A549 (cell line): ENCODE results near the gene MYO18A. TPM values are rescaled to one million over a fixed set of nuclear protein-coding genes. Genes with fewer than 3 reads are reported as not detected.

Experiments used
- ATAC-seq, 2 experiments: fragments of 200-7000 bp in 1 of 2; fragments of >200 bp in 1 of 2; cut with Nextera tagmentation in 1 of 2; cut with Tn5 transposase in 1 of 2; 3 replicates each; pipeline versions ENCODE4 v1.8.0 to v1.9.1; 2018 to 2020; ENCODE audit warnings: mild to moderate bottlenecking in 1 of 2, moderate library complexity in 1 of 2
- CTCF ChIA-PET: fragments of 300-600 bp; sonication (Branson Sonifier 250); formaldehyde crosslinking; extraction: SDS; loops from one replicate; lab custom pipeline; 2021; ENCODE audit warnings: antibody characterized with exemption, inconsistent platforms; lab: Yijun Ruan, JAX
- POLR2A ChIA-PET: fragments of 350-600 bp; formaldehyde crosslinking; extraction: SDS; loops from one replicate; lab custom pipeline; 2021; ENCODE audit warnings: antibody characterized with exemption, inconsistent platforms; lab: Yijun Ruan, JAX
- DNase-seq, 2 experiments: peaks; one replicate each; pipeline versions ENCODE4 v3.0.0 to v3.0.0-alpha.2; 2011 to 2016; ENCODE audit warnings: low read depth in 1 of 2, low spot score in 1 of 2
- FAIRE-seq: peaks from 2 replicates; lab custom pipeline; 2011; peaks lifted over from hg19 to GRCh38; lab: Jason Lieb, UNC
- H3K27ac ChIP-seq, 2 experiments: fragments of >200 bp; sonication (Bioruptor Twin); formaldehyde crosslinking; 3 replicates each; pipeline ENCODE4 v1.5.1; 2016 to 2017
- H3K4me1 ChIP-seq: fragments of >200 bp; sonication (Bioruptor Twin); formaldehyde crosslinking; 3 replicates; pipeline ENCODE4 v1.6.1; 2016
- H3K4me2 ChIP-seq: fragments of >200 bp; sonication (Bioruptor Twin); formaldehyde crosslinking; 3 replicates; pipeline ENCODE4 v1.6.1; 2016
- H3K4me3 ChIP-seq: fragments of >200 bp; sonication (Bioruptor Twin); formaldehyde crosslinking; 3 replicates; pipeline ENCODE4 v1.5.1; 2016
- H3K9me3 ChIP-seq: fragments of >200 bp; sonication (Bioruptor Twin); formaldehyde crosslinking; 3 replicates; pipeline ENCODE4 v1.6.1; 2016
- CHD4 ChIP-seq: fragments of 200-600 bp; sonication (generic); IDR thresholded peaks from 2 replicates; pipeline ENCODE4 v1.6.1; 2016; ENCODE audit warnings: antibody characterized with exemption, mild to moderate bottlenecking, borderline replicate concordance
- CTCF ChIP-seq: fragments of >200 bp; sonication (Bioruptor Twin); formaldehyde crosslinking; IDR thresholded peaks from 3 replicates; pipeline ENCODE4 v1.5.1; 2016
- EHMT2 ChIP-seq: fragments of 200-600 bp; sonication (generic); IDR thresholded peaks from 2 replicates; pipeline ENCODE4 v1.6.1; 2016; ENCODE audit warnings: antibody characterized with exemption, low read depth, mild to moderate bottlenecking, moderate library complexity
- FOXS1 ChIP-seq: fragments of 250-450 bp; sonication (Bioruptor Pico); IDR thresholded peaks from 2 replicates; pipeline ENCODE4 v1.5.0; 2020; ENCODE audit warnings: mild to moderate bottlenecking, moderate library complexity
- HEYL ChIP-seq: fragments of 250-450 bp; sonication (Bioruptor Pico); IDR thresholded peaks from 2 replicates; pipeline ENCODE4 v1.8.0; 2021; ENCODE audit warnings: mild to moderate bottlenecking, moderate library complexity
- HOXA7 ChIP-seq: fragments of 250-450 bp; sonication (Bioruptor Pico); IDR thresholded peaks from 2 replicates; pipeline ENCODE4 v1.5.0; 2020; ENCODE audit warnings: mild to moderate bottlenecking, moderate library complexity
- HOXB5 ChIP-seq: fragments of 250-450 bp; sonication (Bioruptor Pico); IDR thresholded peaks from 2 replicates; pipeline ENCODE4 v1.5.0; 2020; ENCODE audit warnings: mild to moderate bottlenecking, moderate library complexity
- JUN ChIP-seq, 2 experiments: fragments of >200 bp; sonication (Bioruptor Twin); formaldehyde crosslinking; IDR thresholded peaks; 2 replicates in 1 of 2; 3 replicates in 1 of 2; pipeline ENCODE4 v1.6.1; 2016 to 2017
- KDM5A ChIP-seq: fragments of 200-600 bp; sonication (generic); IDR thresholded peaks from 2 replicates; pipeline ENCODE4 v1.6.1; 2016; ENCODE audit warnings: antibody characterized with exemption, mild to moderate bottlenecking
- NFE2L2 ChIP-seq: fragments of 150-350 bp; conservative IDR thresholded peaks from 2 replicates; pipeline ENCODE4 v1.6.1; 2014; ENCODE audit warnings: low read length
- REST ChIP-seq: fragments of 200-600 bp; sonication (generic); IDR thresholded peaks from 2 replicates; pipeline ENCODE4 v1.6.1; 2016; ENCODE audit warnings: antibody characterized with exemption, mild to moderate bottlenecking, moderate library complexity
- SMC3 ChIP-seq: fragments of >200 bp; sonication (Bioruptor Twin); formaldehyde crosslinking; IDR thresholded peaks from 3 replicates; pipeline ENCODE4 v1.6.1; 2018; ENCODE audit warnings: inconsistent platforms
- SREBF2 ChIP-seq: fragments of 450-650 bp; IDR thresholded peaks from 2 replicates; pipeline ENCODE4 v1.6.1; 2014; ENCODE audit warnings: mild to moderate bottlenecking, moderate library complexity
- ZC3H11A ChIP-seq: fragments of 450-650 bp; IDR thresholded peaks from 2 replicates; pipeline ENCODE4 v1.6.1; 2014; ENCODE audit warnings: antibody characterized with exemption, mild to moderate bottlenecking
- WGBS: methylation state at CpG from one replicate; pipeline ENCODE4 v1.1.6; 2017; ENCODE audit errors: missing lambda C conversion rate; 5-methylcytosine and 5-hydroxymethylcytosine counted together
- polyA plus RNA-seq, 4 experiments: library from polyadenylated mRNA; depleted of rRNA in 3 of 4; stranded (reverse); fragments of >200 nt; fragmentation: RNase III in 1 of 4; extraction: RNeasy Plus Mini Kit Qiagen cat#74134 plus additional on column Dnase treatment in 1 of 4; gene quantifications; 2 replicates in 3 of 4; 3 replicates in 1 of 4; pipeline ENCODE4 v1.2.3, GENCODE V29; 2011 to 2017
- TF ChIP-seq, protein P1 (sequence below): IDR thresholded peaks from 2 replicates; pipeline ENCODE4 v1.6.1; 2012; ENCODE audit warnings: low read depth, borderline replicate concordance

MYO18A gene
- polyA plus RNA-seq, 2 of the 4 experiments (the other 2 are of a cell fraction): 12.3 to 28.4 TPM

GRCh38 chr17:29163563-29163962, 16.6 kb downstream of the MYO18A start:
- Histone ChIP-seq H3K4me3 (no peak overlapping the region), H3K27ac (no peak overlapping the region; a peak in 1 of 6 replicates), H3K9me3 (no peaks in the 10 kb centered on the region), H3K4me2 (no peak overlapping the region), H3K4me1 (peaks cover 41% of the 10 kb centered on the region)
- FAIRE-seq: no peak
- no peak for DNase-seq
- TF ChIP-seq ZC3H11A: no peak
- TF ChIP-seq REST: no peak
- no peak for TF ChIP-seq SMC3
- TF ChIP-seq CHD4: no peak
- TF ChIP-seq FOXS1 (CRISPR knock-in tag): no peak
- TF ChIP-seq HOXB5 (CRISPR knock-in tag): no peak
- no peak for TF ChIP-seq HEYL
- TF ChIP-seq EHMT2: no peak
- 95% methylated on average over 3 of the region's 3 CpGs for WGBS
- CTCF ChIA-PET: interaction anchor here (1.0 to 21.3 kb wide), 4 partner anchors 8 to 206 kb away, joined by 3 to 263 read pairs (median 12); partner anchors contain the start of gene MYO18A
- ATAC-seq: no peak
- POLR2A ChIA-PET: interaction anchor here (1.7 kb wide), 1 partner anchor 15 kb away, joined by 4 read pairs; no protein-coding TSS in a partner anchor

DNA sequence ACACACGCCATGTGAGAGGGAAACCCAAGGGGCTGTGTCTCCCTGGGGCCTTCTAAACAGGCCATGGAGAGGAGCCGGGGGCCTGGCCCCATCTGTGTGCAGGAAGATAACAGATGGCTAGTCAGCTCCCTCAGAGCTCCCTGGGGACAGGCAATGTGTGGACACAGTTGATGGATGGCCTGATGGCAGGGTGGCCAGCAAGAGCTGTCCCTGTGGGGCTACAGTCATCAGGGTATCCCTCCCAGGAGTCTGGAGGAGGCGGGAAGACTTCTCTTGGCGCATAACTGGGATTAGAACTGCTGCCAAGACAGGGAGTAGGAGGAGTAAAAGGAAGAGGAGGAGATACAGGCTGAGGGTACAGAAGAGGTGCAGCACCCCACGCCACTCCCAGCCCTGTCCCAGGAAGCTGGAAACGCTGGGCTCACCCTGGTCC, 17.3 kb downstream of the MYO18A start:
- H3K4me3 ChIP-seq: no peak overlapping the region
- H3K9me3 ChIP-seq: no peaks in the 10 kb centered on the region
- POLR2A ChIA-PET: interaction anchor here (0.6 to 1.7 kb wide), 2 partner anchors 14 to 17 kb away, joined by 4 to 8 read pairs; partner anchors contain the start of gene MYO18A
- H3K4me1 ChIP-seq: peaks cover 41% of the 10 kb centered on the region
- no peak for FAIRE-seq
- ATAC-seq: no peak
- H3K27ac ChIP-seq: peak overlapping the region in 1 of 2 experiments; percentile 19; a peak in 1 of 6 replicates
- CTCF ChIA-PET: interaction anchor here (1.3 to 21.3 kb wide), 4 partner anchors 8 to 56 kb away, joined by 3 to 263 read pairs (median 14); partner anchors contain the start of gene MYO18A
- no peak for TF ChIP-seq SREBF2
- TF ChIP-seq JUN (IDR thresholded peaks at IDR 0.05): no peak
- TF ChIP-seq, protein P1, sequence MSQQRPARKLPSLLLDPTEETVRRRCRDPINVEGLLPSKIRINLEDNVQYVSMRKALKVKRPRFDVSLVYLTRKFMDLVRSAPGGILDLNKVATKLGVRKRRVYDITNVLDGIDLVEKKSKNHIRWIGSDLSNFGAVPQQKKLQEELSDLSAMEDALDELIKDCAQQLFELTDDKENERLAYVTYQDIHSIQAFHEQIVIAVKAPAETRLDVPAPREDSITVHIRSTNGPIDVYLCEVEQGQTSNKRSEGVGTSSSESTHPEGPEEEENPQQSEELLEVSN: no peak
- TF ChIP-seq NFE2L2: no peak
- no peak for TF ChIP-seq KDM5A
- no peak for TF ChIP-seq HOXA7 (CRISPR knock-in tag)
- no peak for TF ChIP-seq CTCF
- TF ChIP-seq, all 56 proteins: peak for 0
- no peak overlapping the region for H3K4me2 ChIP-seq
- no peak for DNase-seq
- 79% methylated on average over 6 of the region's 6 CpGs for WGBS
